GF-D8 (cell line): ENCODE data around the gene SYNRG.
A peak's percentile ranks its signal among the peaks of the same experiment; 100 is the strongest.

ENCODE experiments used
- DNase-seq: peaks from one replicate; lab custom pipeline; 2025; lab: John Stamatoyannopoulos, UW

Gene SYNRG

DNA sequence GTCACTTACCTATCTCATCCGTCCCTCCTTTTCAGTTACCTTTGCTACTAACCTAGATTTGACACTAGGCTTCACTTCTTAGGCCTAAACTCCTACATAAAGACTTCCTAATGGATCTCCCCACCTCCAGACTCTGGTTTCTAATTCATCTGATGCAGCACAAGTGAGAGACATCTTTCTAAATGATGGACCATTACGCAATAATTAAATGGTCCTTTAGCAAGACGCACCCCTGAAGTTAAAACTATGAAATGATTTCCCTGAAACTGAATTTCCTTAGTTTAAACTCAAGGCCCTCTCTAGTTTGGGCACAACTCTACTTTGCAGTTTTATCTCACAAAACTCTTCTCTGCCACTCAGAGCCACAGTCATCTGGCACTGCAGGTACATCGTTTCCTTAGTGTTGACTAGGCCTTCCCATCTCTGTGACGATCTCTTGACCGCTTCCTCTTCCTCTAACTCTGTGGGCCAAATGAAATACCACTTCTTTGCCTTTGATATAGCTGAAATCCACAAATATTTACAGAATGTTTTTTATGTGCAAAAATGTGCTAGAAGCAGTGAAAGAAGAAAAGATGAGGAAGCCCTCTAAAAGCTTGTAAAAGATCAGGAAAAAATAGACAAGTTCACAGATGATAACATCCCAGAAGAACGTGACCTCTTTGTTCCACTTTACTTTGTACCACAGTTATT is 3.3 kb downstream of the SYNRG start:
- DNase-seq, result peak; percentile 58

DNA sequence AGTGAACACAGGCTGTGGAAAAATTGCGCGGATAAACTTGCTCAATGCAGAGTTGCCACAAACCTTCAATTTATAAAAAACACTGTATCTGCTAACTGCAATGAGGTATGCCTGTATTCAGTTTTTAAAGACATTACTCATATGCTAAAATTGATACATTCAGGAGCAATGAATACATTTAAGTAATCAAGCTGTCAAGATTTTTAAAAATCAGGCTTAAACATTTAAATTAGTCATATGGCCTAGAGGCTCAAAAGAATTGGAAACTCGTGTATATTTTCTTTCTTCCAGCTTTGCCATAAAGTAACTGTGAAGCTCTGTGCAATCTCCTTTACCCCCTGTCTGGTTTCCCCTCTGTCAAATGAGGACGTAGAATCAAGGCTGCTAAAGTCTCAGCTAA is 4.1 kb downstream of the SYNRG start:
- DNase-seq, result no peak

DNA sequence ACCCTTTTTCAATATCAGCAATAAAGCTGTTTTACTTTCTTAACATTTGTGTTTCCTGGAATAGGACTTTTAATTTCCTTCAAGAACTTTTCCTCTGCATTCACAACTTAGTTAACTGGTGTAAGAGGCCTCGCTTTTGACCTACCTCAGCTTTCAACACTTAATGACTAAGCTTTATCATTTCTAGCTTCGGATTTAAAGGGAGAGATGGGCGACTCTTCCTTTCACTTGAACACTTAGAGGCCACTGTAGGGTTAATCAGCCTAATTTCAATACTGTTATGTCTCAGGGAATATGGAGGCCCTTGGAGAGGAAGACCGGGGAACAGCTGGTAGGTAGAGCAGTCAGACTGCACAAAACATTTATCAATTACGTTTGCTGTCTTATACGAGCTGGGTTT is 4.7 kb downstream of the SYNRG start:
- no peak for DNase-seq

DNA sequence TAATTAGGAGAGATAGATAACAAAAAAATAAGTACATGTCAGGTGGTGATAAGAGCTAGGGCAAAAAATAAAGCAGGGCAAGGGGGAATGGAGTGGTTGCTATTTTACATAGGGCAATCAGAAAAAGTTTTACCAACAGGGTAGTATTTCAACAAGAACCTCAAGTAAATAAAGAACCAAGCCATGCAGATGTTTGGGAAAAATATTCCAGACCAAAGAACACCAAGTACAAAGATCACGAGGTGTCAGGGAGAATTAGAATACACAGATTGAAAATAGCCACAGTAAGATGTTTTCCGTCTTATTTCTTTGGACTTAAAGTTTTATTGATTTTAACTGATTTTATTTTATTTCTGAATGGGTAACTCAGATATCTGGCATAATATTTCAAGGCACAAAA is 11.1 kb downstream of the SYNRG start:
- DNase-seq, result no peak

DNA sequence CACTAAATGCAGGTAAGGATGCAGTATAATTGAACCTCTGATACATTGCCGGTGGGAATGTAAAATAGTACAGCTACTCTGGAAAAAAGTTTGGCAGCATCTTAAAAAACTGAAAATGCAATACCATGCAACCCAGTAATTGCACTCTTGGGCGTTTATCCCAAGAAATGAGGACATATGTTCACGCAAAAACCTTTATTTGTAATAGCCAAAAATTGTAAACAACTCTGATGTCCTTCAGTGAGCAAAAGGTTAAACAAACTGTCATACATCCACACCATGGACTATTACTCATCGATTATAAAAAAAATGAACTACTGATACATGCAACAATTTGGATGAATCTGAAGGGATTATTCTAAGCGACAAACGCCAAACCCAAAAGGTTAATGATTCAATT is 16.9 kb downstream of the SYNRG start:
- no peak for DNase-seq

DNA sequence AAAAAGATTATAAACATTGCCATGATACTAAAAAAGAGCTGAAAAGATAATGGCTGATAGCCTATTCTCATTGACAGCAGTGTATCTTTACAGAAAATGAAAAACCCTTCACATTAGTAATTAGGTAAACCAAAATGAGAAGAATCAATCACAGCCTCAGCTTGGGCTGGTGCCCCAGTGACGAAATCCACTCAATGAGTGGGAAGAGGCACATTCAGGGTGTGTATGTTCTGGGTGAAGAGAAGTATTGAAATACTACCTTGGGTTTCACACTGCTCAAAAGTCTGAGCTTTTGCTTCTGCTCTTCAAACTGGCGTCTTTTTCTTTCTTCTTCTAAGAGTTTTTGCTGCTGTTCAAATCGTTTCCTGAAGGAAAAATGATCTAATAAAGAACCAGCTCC is 24.2 kb downstream of the SYNRG start:
- no peak for DNase-seq

DNA sequence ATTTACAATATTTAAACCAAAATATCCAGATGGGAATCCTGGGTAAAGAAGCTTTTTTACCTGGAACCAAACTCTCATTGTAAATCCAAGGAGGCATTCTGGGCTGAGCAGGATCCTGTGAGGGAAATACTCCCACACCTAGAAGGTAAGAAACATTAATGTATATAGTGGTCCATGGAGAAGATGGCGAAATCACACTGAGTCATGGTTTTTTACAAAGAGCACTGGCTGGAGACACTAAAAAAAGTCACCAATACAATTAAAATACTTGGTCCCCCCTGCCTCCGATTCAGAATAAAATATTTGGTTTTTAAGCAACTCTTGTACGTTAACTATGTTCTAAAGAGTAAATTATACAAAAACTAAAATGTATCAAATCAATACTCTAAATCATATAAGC is 32.9 kb downstream of the SYNRG start:
- no peak for DNase-seq

DNA sequence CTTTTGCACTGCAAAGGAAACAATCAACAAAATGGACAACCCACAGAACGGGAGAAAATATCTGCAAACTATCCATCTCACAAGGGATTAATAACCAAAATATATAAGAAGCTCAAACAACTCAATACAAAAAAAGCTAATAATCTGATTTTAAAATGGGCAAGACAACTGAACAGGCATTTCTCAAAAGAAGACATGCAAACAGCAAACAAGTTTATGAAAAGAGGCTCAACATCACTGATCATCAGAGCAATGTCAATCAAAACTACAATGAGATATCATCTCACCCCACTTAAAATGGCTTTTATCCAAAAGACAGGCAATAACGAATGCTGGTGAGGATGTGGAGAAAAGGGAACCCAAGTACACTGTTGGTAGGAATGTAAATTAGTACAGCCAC is 34.8 kb downstream of the SYNRG start:
- DNase-seq, result no peak

DNA sequence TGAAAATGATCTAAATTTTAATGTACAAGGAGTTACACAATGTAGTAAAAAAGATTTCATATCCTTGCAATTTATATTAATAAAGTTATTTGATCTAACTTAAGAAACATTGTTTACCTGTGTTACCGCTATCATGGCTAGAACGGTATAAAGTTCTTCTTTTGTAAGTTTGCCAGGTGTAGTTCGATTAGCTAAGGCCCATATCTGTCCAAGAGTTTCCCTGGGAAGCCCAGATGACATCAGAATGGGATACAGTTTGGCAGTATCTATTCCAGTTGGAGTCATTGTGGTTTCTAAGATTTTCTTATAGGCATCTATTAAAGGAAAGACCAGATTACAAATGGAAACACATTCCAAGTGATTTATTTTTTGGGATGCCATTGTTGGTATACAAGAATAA is 37.5 kb downstream of the SYNRG start:
- no peak for DNase-seq

DNA sequence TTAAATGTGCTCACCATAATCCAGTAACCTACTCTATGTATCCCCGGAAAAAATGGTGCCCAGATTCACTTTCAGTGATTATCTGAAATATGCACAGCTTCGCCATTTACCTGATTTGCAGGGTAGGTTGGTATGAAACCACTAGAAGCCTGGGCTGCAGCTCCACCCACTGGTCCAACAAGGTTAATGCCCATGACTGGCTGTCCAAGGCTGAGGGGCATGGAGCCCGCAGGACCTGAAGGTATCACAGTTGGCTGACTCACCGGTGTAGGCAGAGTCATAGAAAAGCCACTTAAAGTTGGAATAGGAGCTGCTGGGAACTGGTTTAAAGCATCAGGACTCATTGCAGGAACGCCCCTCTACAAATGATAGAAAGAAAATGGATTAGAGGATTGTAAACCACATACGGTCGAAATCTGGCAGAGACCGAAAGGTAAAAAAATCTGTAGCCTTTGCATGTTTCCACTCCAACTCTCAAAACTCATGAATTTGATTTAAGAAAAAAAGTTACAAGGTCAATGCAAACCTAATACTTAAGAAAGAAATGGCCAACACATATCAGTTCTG is 38.6 kb downstream of the SYNRG start:
- no peak for DNase-seq

DNA sequence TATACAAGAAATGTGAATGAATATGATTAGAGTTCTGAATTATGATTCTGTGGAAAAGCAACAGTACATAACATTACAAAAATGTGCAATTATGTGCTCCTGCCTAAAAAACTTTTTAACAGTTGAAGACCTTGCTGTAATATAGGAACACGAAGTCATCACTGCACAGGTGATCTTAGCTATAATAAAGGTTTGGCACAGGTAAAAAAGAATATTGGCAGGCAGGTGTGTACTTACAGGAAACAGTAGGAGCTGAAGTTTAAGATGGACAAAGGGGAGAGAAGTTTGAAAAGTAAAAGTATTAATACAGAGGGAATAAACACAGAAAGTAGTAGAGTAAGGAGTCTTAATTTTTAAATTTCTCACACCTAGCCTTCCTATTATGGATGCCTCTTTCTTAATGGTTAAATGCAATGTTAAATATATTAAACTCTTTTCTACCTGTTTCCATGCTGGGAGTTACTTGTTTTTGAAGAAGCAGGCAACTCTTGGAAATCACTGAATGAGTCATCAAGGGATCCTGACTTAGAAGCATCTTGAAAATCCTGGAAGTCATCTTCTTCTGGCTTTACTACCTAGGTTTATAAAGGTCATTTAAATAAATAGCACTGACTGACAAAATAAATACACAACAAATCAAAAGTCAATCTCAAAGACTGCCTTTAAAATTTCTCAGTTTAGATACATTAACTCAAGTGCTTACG is 40.7 kb downstream of the SYNRG start:
- DNase-seq, result no peak

DNA sequence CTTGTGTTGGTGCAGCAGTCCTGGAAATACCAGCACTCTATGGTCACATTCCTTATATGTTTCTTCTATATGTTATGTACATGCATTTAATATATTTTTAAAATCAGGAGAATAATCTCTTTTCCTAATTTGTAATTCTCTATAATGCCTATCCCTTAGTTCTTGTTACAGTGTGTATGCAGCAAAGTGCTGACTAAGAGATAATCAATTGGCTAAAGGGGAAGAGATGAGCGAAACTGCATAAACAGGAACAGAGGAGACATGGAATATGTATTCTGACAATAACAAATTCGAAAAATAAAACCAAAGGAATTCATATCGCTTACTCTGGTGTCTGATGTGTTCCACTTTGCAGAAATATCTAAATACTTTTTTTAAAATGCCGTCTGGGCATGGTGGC is 41.7 kb downstream of the SYNRG start:
- no peak for DNase-seq

DNA sequence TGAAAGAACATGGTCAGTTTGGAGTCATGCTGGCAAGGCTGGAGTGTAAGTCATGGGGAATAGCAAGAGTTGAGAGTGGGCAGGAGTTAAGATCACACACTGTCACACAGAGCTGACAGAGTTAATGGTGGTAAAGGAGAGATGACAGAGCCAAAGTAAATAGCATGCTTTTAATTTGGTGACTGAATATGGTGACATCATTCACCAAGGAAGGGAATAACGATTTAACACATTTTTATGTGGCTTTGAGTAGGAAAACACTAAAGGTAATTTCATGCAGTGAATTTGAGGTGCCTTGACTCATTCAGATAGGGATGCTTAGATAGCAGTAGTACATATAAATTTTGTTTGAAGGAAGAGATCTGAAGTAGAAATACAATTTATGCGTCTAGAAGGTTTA is 42.1 kb downstream of the SYNRG start:
- no peak for DNase-seq

DNA sequence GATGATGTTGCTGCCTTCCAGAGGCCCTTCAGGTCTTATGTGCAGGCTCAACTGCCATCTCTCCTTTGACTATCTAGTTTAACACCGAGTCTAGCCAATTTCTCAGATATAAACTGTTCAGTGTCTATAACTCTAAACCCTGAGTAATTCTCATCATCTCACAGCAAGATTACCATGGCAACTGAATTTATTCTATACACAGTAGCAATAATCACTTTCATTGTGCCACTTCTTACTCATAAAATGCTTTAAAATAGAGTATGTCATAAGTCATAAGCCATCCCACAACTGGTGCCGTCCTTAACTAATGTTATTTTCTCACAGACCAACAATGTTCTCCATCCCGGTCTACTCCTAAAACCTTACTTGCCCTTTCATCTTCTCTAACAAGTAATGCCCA is 45.0 kb downstream of the SYNRG start:
- DNase-seq, result no peak

DNA sequence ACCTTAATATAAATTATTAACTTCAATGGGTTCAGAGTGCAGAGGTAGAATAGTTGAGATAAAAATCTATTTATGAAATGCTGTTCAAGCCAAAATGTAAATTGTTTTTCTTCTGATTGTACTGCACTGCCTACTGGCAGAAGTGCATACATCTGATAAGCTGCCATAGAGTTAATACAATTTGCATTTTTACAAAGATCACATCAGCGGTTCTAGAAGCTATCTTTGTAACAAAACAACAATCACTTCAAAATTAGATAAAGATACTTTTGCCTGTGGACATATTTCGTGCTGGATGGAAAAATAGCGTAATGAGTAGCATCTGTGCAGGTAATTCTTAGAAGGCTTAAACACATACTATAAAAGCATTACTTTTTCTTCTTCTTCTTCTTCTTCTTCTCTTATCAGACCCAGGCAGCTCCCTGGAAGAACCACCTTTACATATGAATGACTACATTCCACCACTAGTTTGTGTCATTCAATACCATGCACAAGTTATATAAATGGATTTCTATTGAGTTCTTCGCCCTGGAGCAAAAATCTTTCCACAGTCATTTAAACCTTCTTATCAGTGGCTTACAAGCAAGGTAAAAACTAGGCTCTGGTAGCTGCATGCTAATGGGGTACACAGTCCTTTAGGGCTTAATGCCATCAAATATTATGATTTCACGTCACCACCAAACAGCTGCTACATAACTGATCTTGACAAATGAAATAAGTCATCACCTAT is 47.0 kb downstream of the SYNRG start:
- DNase-seq, result no peak

DNA sequence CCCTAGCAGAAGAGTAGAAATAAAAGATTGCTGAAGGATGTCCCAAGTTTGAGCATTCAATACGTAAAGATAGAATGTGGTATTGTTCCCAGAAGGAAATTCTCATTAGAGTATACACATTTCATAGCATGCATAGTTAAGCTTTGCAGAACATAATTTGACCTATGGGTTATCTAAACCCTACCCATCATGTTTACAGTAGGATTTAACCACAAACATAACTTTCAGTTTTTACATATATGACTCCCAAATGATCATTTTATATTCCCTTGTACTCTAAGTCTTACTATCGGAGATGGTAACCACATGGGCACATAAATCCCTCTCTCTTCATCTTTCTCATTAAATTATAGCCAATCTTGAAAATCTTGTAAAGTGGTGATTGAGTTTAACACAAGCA is 50.9 kb downstream of the SYNRG start:
- no peak for DNase-seq

DNA sequence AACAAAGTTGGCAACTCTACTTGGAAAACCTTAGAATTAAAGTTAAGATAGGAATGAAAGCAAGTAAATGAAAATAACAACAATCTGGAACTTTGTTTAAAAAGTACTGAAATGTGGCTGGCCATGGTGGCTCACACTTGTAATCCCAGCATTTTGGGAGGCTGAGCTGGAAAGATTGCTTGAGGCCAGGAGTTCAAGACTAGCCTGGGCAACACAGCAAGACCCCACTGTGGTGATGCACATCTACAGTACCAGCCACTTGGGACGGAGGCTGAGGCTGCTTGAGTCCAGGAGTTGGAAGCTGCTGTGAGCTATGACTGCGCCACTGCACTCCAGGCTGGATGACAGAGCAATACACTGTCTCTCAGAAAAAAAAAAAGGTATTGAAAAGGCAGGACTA is 51.7 kb downstream of the SYNRG start:
- DNase-seq, result no peak

DNA sequence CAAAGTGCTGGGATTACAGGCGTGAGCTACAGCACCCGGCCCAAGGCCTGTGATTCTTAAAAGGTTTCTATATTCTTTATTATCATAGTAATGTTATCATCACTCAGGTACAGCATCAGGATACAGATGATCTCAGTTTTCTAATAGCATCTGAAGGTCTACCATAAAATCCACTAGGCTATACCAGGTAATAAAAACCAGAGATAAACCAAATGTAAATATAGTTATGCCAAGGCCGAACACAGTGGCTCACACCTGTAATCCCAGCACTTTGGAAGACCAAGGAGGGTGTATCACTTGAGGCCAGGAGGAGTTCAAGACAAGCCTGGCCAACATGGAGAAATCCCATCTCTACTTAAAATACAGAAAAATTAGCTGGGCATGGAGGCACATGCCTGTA is 53.8 kb downstream of the SYNRG start:
- no peak for DNase-seq

DNA sequence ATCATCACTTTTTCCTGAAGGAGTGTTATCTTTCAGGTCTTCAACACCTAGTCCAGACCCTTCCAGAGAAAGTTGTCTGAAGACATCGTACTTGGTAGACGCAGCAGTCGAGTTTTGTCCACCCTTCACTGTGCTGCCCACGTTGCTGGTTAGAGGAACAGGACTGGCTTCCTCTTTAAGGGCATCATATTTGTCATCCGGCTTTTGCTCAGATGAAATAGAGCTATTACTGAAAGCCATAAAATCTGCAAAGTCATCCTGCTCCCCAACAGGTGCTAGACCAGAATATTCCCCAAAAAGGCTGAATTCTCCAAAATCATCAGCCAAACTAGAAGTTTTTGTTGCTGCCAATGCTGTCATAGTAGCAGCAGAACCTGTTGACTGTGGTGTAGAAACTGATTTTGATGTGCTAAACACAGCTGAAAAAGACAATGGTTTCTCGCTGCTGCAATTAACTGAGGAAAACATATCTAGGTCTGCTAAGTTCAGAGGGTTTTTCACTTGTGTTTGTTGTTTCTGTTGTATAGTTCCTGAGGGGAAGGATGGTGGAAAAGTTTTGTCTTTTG is 55.7 kb downstream of the SYNRG start:
- no peak for DNase-seq

DNA sequence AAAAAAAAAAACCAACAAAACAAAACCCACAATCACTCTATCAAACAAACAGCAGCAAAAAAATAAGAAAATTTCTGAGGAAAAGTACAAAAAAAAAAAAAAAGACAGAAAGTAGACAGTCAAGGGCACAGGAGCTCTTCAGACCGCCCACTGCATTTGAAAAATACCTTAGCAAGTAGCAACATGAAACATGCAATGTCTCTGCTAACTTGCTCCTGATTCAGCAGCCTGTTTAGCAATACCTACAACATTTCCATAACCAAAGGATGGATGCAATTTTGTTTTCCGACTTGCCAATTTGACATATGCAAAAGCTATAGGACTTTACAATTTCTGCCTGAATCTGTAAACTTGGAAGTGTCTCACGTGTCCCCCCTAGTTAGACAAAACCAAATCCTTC is 57.4 kb downstream of the SYNRG start:
- no peak for DNase-seq

DNA sequence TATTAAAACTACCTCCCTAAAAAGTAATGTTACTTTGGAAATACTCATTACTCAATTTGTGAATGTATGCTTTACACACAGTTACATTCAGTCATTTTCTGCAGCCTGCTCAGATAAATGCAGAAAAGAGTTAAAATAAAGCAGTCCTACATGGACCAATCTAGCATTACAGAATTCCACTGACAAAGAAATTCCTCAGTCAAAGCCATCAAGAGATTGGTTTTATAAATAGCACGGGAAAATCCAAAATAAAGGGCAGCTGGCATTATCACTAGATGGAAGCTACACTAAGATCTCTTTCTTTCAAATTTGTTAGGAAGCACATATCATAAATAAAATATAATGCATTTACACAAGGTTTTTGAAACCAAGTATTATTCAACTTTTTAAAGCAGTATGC is 61.2 kb downstream of the SYNRG start:
- no peak for DNase-seq

DNA sequence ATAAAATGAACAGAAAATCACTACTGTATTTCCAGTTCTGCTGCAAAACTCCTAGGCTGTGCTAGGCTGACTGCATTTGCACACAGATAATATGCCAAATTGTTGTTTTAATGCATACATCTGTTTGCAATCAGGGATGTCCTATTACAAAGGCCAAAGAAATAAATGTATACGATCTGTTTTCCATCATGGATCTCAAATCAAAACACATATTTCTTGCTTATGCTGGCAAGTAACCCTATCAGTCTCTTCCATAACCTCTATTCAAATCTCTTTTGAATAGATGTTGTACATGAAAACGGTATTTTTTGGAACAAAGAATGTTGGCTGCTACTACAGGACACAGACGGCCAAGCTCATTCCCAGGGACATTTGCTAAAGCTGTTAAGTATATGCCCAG is 62.9 kb downstream of the SYNRG start:
- DNase-seq, result no peak

DNA sequence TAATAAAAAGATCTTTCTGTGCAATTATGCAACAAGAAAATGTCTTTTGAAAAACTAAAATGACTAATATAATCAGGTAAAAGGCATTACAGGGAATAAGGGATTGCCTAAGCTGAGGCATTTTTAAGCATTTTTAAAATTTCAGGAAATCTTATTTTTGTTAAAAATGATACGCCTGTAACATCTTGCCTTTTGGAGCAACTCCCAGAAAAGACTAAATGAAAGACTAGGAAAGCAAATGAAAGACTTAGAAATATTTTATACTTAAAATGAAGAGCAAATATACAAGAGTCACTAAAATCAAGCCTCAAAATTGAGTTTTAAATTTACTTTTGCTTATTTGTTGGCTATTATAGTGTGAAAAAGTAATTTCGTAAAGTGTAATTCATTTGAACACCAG is 63.7 kb downstream of the SYNRG start:
- DNase-seq, result no peak
